ENCODE measurements around the gene CFAP90.

- no peak for TF ChIP-seq FOXM1 (IDR thresholded peaks at IDR 0.05; ENCODE audit: borderline replicate concordance)
- TF ChIP-seq TARDBP (IDR thresholded peaks at IDR 0.05): no peak
- TF ChIP-seq FOXK2 (IDR thresholded peaks at IDR 0.05): no peak
- no peak for TF ChIP-seq CTBP1 (IDR thresholded peaks at IDR 0.05; ENCODE audit: borderline replicate concordance)
- no peak for TF ChIP-seq SP1 (IDR thresholded peaks at IDR 0.05)
- TF ChIP-seq ARNT (IDR thresholded peaks at IDR 0.05): no peak
These were observed 21.7 kb upstream of the CFAP90 start for GRCh38 chr5:7872517-7873130.
